Dermis microvascular lymphatic vessel endothelial cell (primary cell): ENCODE data around the gene HINFP. TPM values are rescaled to one million over a fixed set of nuclear protein-coding genes. Genes with fewer than 3 reads are reported as not detected.
"Not testable (repeated sequence)": the region's sequence is repeated elsewhere in the genome, so short reads cannot be mapped to it uniquely, and the experiment has no call there.

ENCODE experiments used
- DNase-seq, 2 donors: peaks; one replicate each; pipeline versions ENCODE4 v3.0.0 to v3.0.0-alpha.2; 2010; ENCODE audit warnings: low read depth in 2 of 2
- total RNA-seq: library from RNA; depleted of rRNA; stranded (reverse); fragments of >200 nt; gene quantifications from 2 replicates; pipeline ENCODE4 v1.2.1, GENCODE V29; 2014

HINFP gene
- total RNA-seq, 1 donor from 2014 or later = 11.3 TPM

GRCh38 chr11:119184399-119184798 is 63.0 kb downstream of the HINFP start:
- DNase-seq = not testable (repeated sequence)

Other genes with a start within 250 kb of the HINFP start
- gene CXCR5, start 237.7 kb upstream of the HINFP start, total RNA-seq = not detected in 2 replicates
- 4.5 and 8.2 TPM in 2 replicates for gene BCL9L, start 195.7 kb upstream of the HINFP start, total RNA-seq
- not detected in 2 replicates for gene UPK2, start 165.3 kb upstream of the HINFP start, total RNA-seq
- gene FOXR1, start 149.8 kb upstream of the HINFP start, total RNA-seq = not detected in 2 replicates
- gene CENATAC, start 123.4 kb upstream of the HINFP start, total RNA-seq = 6.2 and 8.7 TPM in 2 replicates
- gene RPS25, start 103.2 kb upstream of the HINFP start, total RNA-seq = 458 and 629 TPM in 2 replicates
- gene TRAPPC4, start 102.8 kb upstream of the HINFP start, total RNA-seq = 64.7 and 74.2 TPM in 2 replicates
- 14.5 and 18.1 TPM in 2 replicates for gene SLC37A4, start 90.7 kb upstream of the HINFP start, total RNA-seq
- gene HYOU1, start 64.4 kb upstream of the HINFP start, total RNA-seq = 146 and 148 TPM in 2 replicates
- 20.0 and 34.8 TPM in 2 replicates for gene VPS11, start 53.8 kb upstream of the HINFP start, total RNA-seq
- gene HMBS, start 36.7 kb upstream of the HINFP start, total RNA-seq = 3.8 and 4.5 TPM in 2 replicates
- gene DPAGT1, start 19.7 kb upstream of the HINFP start, total RNA-seq = 10.5 and 17.6 TPM in 2 replicates
- 1.7 and 3.4 TPM in 2 replicates for gene C2CD2L, start 14.2 kb upstream of the HINFP start, total RNA-seq
- under 0.01 TPM in 1 of 2 replicates, not detected in the other for gene ABCG4, start 27.5 kb downstream of the HINFP start, total RNA-seq
- gene NLRX1, start 47.1 kb downstream of the HINFP start, total RNA-seq = 11.0 and 16.1 TPM in 2 replicates
- not detected in 2 replicates for gene NHERF4, start 63.9 kb downstream of the HINFP start, total RNA-seq
- gene CBL, start 84.8 kb downstream of the HINFP start, total RNA-seq = 7.4 and 9.4 TPM in 2 replicates
- 133 and 200 TPM in 2 replicates for gene MCAM, start 195.6 kb downstream of the HINFP start, total RNA-seq
- 2.6 and 4.6 TPM in 2 replicates for gene RNF26, start 212.9 kb downstream of the HINFP start, total RNA-seq
- 47.6 and 121 TPM in 2 replicates for gene C1QTNF5, start 219.3 kb downstream of the HINFP start, total RNA-seq
- gene MFRP, start 225.1 kb downstream of the HINFP start, total RNA-seq = not detected in 2 replicates